ENCODE measurements around the gene ANKRD65.

ANKRD65 gene

DNA sequence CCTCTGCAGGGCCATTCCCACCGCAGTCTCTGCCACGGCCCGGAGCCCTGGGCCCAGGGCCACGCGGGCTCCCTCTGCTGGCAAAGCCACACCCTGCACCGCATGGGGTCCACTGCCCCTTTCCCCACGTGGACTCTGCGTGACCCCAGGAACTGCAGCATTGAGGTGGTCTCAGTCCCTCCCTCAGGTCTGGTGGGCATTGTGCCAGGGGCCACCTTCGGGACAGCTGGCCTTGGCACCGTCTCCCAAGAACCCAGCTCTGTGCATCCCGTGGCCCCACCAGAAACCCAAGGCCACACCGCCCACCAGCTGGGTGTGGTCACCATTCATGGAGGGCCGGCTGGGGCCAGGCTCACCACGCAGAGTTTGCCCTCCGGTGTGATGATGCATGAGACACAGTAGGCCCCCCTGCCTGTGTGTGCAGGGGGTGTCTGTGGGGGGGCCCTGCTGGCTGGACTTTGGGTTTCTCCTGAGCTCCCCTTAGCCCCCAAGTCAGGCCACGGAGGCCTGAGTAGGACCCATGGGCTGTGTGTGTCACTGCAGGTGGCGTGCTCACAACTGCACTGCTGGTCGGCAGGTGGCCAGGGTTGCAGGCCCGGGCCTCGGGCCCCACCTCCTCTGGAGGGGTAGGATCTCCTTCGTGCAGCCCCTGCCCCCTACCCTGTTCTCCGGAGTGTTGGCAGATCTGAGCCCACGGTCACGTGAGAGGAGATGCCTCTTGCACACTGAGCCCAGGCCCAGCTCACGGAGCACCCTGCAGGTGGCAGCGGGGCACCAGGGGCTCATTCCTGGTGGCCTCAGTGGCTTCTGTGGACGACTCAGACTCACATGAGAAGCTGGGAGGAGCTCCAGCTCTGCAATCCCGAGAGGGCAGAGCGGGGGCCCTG, 20.2 kb upstream of the ANKRD65 start:
- peak; percentile 73 for DNase-seq

DNA sequence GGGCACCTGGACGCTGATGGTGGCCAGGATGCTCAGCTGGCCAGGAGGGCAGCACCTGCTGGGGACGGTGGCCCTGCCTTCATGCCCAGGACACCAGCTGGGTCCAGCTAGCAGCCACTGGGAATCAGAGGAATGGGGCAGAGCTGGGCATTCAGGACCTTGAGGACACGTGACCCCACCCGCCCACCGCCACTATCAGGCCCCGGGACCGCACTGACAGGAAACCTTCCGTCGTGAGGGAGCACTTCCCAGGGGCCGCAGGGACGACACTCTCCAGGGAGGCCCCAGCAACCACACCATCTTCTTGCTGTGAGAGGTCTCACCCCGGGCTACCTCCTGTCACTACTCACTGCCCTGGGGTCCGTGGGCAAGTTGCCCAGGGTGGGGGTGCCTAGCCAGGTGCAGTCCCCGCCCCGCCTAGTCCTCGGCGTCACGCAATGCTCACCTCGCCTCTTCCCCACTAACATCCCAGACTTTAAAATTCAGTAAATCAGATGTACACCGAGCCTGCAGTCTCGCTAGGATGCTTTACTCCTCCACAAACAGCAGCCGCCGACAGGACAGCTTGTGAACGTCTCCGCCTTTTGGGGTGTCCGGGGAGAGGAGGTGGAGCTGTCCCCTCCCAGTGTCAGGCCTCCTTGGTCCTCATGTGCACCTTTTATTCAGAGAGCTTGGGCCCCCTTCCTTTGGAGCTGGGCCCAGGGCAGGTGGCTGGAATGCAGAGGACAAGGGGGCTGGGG, 19.4 kb upstream of the ANKRD65 start:
- DNase-seq, result no peak

DNA sequence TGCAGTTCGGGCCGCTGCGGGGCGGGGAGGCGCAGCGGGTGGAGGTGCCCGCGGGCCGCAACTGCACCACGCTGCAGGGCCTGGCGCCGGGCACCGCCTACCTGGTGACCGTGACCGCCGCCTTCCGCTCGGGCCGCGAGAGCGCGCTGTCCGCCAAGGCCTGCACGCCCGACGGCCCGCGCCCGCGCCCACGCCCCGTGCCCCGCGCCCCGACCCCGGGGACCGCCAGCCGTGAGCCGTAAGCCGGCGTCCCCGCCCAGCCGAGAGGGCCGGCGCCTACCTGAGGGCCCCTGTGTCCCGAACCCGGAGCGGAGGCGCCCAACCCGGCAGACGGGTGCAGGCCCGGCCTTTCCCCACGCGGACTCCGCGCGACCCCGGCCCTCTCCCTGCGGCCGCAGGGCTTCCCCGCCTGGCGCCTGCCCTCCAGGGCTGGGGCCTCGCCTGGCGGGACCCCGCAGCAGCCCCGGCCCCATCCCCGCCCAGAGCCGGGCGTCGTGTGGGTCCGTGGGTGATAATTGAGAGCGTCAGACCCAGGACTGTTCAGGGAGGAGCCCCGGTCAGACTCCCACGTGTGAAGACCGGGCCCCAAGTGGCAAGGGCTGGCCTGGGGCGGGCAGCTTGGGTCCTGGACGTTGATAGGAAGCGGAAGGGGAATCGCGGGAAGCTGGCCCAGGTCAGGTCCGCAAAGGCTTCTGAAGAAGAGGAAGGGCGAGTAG, 18.6 kb upstream of the ANKRD65 start:
- no peak for DNase-seq

DNA sequence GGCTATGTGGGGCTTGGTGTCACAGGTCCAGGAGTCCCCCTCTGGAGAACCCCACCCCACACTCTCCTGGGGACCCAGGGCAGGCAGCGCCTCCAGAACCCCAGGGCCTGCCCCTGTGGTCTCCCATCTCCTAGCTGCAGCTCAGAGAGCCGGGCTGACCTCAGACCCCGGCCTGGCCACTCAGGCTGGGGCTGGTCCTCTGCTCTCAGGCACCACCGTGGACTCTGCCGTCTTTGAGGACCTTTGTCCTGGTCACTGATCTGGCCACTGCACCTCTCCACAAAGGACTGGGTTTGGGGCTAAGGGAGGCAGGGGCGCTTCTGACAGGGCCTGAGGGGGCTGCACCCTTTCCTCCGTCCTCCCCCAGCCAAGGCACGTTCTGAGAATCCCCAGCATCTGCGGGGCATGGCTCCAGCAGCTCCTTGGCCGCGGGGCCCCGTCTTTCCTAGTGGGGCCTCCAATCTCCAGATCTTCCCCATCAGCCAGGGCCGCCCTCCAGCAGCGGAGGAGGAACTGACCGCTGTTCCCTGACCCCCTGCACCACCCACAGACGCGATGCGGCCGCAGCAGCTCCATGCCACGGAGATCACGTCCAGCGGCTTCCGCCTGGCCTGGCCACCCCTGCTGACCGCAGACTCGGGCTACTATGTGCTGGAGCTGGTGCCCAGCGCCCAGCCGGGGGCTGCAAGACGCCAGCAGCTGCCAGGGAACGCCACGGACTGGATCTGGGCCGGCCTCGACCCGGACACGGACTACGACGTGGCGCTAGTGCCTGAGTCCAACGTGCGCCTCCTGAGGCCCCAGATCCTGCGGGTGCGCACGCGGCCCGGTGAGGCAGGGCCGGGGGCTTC, 17.7 kb upstream of the ANKRD65 start:
- no peak for DNase-seq

DNA sequence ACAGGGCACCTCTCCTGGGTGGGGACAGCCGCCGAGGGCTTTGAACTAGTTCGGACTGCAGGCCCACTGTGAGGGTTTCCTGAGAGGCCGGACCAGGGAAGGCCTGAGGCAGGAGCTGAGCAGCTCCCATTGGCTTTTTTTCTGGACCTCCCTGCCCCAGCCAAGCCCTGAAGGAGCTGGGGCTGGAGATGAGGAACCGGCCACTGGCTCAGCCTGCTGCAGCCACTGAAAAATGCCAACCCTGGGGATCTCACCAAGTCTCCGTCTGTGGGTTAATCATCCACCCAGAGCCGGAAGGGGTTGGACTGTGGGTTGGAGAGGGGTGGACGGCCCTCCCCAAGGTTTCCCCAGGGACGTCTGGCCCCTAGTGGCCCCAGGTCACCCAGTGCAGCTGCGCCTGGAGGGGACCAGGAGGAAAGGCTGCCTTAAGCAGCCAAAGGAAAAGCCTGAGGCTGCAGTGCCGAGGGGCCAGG, 16.9 kb upstream of the ANKRD65 start:
- DNase-seq, result no peak

DNA sequence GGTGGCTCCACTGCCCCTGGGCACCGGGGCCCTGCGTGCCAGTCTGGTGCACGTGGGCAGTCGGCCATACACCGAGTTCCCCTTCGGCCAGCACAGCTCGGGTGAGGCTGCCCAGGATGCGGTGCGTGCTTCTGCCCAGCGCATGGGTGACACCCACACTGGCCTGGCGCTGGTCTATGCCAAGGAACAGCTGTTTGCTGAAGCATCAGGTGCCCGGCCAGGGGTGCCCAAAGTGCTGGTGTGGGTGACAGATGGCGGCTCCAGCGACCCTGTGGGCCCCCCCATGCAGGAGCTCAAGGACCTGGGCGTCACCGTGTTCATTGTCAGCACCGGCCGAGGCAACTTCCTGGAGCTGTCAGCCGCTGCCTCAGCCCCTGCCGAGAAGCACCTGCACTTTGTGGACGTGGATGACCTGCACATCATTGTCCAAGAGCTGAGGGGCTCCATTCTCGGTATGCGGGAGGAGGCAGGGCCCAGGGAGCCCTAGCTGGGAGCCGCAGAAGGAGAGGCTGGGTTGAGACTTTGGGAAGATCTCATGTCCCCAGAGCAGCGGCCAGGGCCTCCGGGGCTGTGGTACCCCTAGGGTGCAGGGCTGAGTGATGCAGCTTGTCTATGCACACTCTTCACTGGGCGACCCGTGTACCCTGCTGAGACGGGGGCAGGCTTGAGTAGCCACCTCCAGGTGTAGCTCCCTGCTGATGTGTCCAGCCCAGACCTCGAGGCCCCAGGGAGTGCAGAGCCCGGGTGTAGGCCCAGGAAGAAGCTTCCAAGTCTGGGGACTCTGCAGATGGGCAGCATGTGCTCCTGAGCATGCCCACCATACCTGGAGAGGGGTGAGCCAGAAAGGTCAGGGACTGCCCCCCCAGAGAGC, 16.2 kb upstream of the ANKRD65 start:
- no peak for DNase-seq

DNA sequence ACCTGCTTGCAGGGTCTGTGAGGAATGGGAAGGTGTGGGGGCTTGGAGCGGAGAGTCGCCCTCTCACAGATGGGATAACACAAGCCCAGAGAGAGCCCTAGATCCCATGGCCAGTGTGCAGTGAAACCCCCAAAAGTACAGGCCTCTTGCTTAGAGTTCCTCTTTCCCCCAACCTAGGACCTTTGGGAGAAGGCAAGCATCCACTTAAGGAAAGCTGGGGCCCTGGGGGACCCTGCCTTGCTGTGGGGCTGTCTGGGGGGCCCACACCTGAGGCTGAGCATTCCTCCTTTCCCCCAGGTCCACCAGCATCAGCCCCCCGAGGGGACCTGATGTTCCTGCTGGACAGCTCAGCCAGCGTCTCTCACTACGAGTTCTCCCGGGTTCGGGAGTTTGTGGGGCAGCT, 15.6 kb upstream of the ANKRD65 start:
- DNase-seq, result no peak

DNA sequence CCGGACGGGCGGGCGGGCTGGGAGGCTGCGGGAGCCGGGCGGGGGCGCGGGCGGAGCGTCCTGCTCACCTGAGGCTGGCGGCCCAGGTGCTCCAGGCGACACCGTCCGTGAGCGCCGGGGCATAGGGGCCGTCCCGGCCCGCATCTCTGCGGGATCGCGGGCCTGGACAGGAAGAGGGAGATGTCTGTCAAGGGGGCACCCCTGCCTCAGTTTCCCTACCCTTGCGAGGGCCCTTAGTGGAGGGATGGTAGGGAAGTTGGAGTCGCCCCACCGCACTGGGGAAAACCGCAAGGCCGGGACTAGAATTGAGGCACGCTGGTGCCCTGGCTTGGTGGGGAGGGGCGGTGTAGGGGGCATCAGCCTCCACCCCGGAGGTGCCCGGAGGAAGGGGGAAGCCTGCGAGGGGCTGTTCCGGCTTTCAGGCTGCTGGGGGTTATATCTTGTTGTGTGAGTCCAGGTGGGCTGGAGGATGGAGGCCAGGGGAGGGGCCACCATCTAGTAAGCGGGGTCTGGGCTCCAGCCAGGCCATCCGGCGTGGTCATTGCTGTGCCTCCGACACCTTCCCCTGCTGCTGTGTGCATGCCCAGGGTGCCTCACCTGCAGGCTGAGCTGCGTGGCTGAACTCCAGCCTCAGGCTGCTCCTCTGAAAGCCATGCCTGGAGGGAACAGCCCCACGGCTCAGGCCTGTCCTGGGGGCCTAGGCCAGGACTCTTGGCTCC, 15.0 kb upstream of the ANKRD65 start:
- no peak for DNase-seq

DNA sequence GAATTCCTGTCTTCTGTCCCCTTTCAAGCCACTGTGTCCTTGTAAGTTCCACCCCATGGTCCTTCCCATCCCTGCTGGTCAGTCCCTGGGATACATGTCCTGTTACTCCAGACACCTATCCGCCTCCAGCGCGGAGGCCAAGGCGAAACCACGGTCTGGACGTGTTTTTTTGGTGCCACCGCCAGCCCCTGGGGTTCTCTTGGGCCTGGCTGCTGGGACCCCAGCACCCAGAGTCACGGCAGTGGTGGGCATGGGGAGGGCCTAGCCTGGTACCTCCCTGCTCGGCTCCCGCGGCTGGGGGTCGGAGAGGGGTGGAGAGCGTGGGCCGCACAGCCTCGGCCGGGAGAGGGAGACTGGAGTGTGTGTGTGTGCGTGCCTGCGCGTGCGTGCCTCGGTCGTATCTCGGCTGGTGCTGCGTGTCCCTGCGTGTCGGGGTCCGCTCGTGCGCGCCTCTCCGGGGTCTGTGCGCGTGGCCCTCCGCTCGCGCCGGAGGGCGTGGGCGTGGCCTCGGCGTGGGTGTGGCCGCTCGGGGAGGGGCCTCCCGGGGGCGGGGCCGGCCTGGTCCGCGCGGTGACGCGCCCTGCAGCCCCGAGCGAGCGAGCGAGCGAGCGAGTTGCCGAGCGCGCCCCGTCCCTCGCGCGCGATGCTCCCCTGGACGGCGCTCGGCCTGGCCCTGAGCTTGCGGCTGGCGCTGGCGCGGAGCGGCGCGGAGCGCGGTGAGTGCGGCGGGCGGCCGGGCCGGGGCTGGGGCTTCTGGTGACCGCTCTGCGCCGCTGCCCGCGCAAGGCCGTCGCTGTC, 14.2 kb upstream of the ANKRD65 start, which contains the start of gene VWA1:
Gene VWA1 (plus strand): TSS at position 585 of the 798 bp plus-strand sequence. CDS start 59 bp downstream, at position 644.
- peak; percentile 87 for DNase-seq

DNA sequence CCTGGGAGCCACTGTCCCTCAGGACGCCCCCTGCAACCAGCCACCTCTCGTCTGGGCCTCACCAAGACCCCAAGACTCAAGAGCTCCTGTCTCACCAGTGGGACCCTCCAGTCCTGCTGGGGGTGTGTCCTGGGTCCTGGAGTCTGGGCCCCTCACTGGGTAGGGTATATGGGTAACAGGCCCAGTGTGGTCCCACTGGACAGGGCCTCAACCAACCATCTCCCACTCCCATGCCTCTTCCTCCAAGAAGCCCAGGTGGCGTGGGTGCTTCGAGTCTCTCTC, 13.7 kb upstream of the ANKRD65 start:
- DNase-seq, result no peak

DNA sequence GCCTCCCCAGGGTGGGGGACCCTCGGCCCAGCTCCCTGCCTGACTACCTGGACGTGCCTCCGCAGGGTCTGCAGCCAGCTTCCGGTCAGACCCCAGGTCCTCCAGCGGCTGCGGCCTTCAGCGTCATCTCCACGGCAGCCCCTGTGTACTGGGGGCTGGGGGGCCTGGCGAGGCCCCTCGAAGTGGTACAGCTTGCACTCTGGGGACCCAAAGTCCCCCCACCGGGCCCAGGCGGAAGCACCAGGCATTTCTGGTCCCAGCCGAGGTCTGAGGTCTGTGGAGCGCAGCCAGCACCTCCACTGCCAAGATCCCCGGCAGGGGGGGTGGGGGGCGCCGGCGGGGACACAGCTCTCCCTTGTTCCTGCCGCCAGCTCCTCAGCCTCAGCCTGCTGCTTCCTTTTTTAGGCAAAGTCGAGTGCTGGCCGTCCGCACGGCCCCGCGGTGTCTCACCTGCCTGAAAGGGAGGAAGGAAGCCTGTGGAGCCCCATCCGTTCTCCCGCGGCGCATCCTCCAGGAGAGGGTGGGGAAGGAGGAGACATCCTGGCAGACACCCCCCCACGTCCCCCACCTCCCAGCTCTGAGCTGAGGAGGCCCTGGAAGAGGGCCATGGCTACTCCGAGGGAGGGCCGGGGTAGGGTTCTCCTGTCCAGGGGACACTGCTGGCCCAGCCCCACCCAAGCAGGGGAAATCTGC, 13.2 kb upstream of the ANKRD65 start:
- peak; percentile 88 for DNase-seq

DNA sequence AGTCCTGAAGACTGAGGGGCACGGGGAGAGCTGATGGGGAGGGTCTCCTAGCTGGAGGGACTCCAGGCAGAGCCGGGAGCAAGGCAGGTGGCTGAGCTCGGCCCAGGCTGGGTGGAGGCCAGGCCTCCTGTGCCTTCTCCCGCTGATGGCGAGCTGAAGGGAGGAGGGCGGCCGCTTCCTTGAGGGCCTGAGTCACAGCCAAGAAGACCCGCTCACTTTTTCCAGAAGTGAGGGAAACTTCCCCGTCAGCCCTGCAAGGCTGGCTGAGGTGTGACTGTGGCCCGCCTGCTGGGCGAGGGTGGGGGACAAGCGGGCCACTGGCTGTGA, 12.7 kb upstream of the ANKRD65 start:
- peak; percentile 81 for DNase-seq

DNA sequence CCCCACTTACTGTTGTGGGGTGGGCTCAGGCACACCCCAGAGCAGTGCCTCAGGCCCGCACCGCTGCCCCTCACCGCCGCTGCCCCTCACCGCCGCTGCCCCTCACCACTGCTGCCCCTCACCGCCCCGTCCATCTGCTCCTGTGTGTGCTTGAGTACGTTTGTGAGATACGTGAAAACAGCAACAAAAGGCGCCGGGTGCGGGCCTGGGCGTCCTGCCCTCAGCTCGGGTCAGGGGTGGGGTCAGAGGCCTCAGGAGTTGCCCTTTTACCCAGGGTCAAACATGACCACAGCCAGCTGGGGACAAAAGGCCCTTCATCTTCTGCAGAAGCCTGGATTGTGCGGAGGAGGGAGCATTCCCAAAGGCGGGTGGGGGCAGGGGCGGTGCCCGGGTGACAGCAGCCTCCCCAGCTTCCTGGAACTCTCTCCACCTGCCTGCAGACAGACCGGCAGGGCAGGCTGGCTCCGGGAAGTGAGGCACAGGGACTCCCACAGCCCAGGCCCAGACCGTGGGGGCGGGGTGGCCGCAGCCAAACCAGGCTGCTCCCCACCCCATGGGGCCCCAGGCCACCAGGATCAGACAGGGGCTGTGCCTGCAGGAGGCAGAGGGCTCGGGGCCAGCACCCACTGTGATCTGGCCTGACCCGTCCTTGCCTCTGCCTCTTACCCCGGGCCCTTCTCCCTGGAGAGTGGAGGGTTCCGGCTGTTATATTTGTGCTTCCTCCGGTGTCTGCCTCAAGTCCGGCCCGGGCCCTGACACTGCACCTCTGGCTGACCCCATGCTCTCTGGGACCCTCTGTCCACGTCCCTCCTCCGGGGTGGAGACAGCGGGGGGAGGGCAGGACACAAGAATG, 12.1 kb upstream of the ANKRD65 start:
- DNase-seq, result peak; percentile 78

DNA sequence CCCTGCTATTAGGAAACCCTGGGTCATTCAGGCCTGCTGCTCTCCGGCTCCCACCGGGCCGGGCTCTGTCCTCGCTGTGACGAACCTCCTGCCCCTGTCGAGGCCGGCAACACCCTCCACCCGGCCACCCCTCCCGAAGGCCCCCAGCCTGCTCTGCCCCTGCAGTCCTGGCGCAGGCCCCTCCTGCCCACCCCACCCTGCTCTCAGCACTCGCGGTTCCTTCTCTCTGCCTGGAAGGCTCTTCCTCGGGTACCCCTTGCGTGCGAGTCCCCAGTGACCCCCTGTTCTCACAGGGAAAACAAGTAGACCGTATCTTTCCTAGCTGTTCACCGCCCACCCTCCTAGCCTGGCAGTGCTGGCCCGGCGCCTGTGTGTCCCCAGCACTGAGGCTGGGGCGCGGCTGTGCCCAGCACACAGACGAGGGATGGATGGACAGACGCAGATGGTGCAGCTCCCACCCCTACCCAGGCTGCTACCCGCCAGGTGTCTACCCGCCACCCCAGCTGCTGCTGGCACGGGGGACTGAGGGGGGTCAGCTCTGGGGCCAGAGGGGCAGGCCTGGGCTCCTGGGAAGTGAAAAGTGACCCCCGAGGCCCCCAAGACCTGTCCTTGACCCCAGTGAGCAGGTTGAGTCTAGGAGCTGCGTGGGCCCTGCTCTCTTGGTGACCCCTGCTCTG, 11.3 kb upstream of the ANKRD65 start:
- DNase-seq, result peak; percentile 74

DNA sequence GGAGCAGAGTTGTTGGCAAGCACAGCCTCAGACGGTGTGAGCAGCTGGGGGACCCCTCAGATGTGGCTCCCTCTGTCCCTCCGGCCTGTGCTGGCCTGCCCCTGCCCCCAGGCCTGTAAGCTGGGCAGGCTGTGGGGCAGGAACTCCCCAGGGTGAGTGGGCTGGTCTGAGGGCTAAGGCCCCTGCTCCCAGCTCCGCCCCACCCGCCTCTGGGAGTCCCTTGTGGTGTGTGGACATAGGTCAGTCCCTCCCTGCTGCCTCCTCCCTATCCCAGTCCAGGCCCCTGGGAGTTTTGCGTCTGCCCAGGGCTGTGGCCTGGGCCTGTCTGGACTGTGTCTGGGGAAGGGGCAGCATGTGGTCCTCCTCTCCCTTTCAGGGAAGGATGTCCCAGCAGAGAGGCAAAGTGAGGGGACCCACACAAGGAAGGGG, 10.8 kb upstream of the ANKRD65 start:
- peak; percentile 60 for DNase-seq

DNA sequence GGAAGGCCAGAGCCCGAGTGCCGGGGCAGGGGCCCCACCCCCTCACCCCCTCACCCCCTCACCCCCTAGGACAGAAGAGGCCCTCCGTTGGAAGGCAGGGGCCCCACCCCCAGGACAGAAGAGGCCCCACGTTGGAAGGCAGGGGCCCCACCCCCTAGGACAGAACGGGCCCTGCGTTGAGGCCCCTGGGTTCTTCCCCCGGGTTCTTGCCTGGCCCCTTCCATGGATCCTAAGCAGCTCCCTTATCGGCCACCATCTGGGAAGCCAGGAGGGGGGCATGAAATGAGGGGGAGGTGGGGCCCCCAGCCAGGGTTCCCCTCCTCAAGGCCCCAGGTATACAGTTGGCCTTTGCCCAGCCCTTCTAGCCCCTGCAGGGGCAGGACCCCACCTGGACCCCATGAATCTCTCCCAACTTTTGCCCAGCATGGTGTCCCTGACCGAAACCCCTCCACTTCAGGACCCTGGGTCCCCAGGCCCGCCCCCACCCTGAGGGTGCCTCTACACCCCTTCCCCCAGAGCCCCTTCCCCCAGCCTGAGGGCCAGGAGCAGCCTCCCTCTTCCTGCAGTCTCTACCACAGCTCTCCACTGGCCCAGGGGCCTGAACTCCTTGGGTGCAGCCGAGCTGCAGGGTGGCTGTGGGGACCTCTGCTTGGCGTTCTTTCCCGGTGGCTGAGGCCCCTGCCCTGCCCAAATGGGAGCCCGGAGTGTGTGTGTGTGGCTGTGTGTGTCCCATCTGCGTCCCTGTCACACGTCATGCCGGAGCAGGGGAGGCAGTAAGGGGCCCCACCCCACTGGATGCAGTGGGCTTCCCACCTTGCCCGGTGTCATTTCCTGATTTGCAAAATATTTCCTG, 10.1 kb upstream of the ANKRD65 start:
- DNase-seq, result peak; percentile 59

Data from right forelimb (tissue), 1 donor.